OCI-LY1 (cell line): ENCODE results near the gene SEC14L1.

Source experiments
- H2AFZ ChIP-seq: fragments of 200-600 bp; sonication (generic), shearing (Covaris generic); 2 replicates; pipeline ENCODE4 v1.6.0; 2014; ENCODE audit warnings: antibody characterized with exemption, mild to moderate bottlenecking, low read length
- H3F3A ChIP-seq: fragments of 200-600 bp; sonication (generic), shearing (Covaris generic); 2 replicates; pipeline ENCODE4 v1.6.0; 2014; ENCODE audit warnings: mild to moderate bottlenecking, antibody characterized with exemption, low read length, moderate library complexity; ENCODE audit not compliant: insufficient read depth
- H3K27ac ChIP-seq: fragments of 200-600 bp; sonication (generic); 2 replicates; pipeline ENCODE4 v1.5.1; 2014; ENCODE audit warnings: low read length, mixed run types, mild to moderate bottlenecking, low read depth; ENCODE audit not compliant: poor library complexity, severe bottlenecking
- H3K27me3 ChIP-seq: fragments of 200-600 bp; sonication (generic); 2 replicates; pipeline ENCODE4 v1.6.0; 2014; ENCODE audit warnings: antibody characterized with exemption, mild to moderate bottlenecking, low read length, moderate library complexity; ENCODE audit not compliant: insufficient read depth
- H3K36me3 ChIP-seq: fragments of 200-600 bp; sonication (generic); 2 replicates; pipeline ENCODE4 v1.6.1; 2014; ENCODE audit warnings: mild to moderate bottlenecking, antibody characterized with exemption, low read length, moderate library complexity, mixed read lengths; ENCODE audit not compliant: insufficient read depth
- H3K4me1 ChIP-seq: fragments of 200-600 bp; sonication (generic); 2 replicates; pipeline ENCODE4 v1.5.1; 2014; ENCODE audit warnings: mild to moderate bottlenecking, low read length, moderate library complexity; ENCODE audit not compliant: insufficient read depth, severe bottlenecking
- H3K4me2 ChIP-seq: fragments of 200-600 bp; sonication (generic), shearing (Covaris generic); 2 replicates; pipeline ENCODE4 v1.6.1; 2014; ENCODE audit warnings: low read length
- H3K4me3 ChIP-seq: fragments of 200-600 bp; sonication (generic); 2 replicates; pipeline ENCODE4 v1.5.1; 2014; ENCODE audit warnings: low read length, low read depth, mild to moderate bottlenecking, mixed read lengths; ENCODE audit not compliant: poor library complexity, severe bottlenecking
- H3K79me2 ChIP-seq: fragments of 200-600 bp; shearing (Covaris generic); 2 replicates; pipeline ENCODE4 v1.6.1; 2016; ENCODE audit warnings: mixed run types, low read length, mixed read lengths; ENCODE audit not compliant: insufficient read depth
- H3K9ac ChIP-seq: fragments of 200-600 bp; sonication (generic), shearing (Covaris generic); 2 replicates; pipeline ENCODE4 v1.6.1; 2014; ENCODE audit warnings: mild to moderate bottlenecking, low read length, mixed read lengths
- H3K9me2 ChIP-seq: fragments of 200-600 bp; sonication (generic), shearing (Covaris generic); 2 replicates; pipeline ENCODE4 v1.6.1; 2014; ENCODE audit warnings: low read depth, mild to moderate bottlenecking, low read length, mixed read lengths
- H3K9me3 ChIP-seq: fragments of 200-600 bp; shearing (Covaris generic); 2 replicates; pipeline ENCODE4 v1.6.1; 2014; ENCODE audit warnings: low read length, mixed read lengths
- H4K20me1 ChIP-seq: fragments of 200-600 bp; sonication (generic), shearing (Covaris generic); 2 replicates; pipeline ENCODE4 v1.6.0; 2016; ENCODE audit warnings: mild to moderate bottlenecking, low read length; ENCODE audit not compliant: insufficient read depth
- CTCF ChIP-seq: fragments of 200-600 bp; sonication (generic), shearing (Covaris generic); IDR thresholded peaks from 2 replicates; pipeline ENCODE4 v1.5.1; 2017; ENCODE audit warnings: mild to moderate bottlenecking, antibody characterized with exemption, low read length, moderate library complexity, mixed read lengths
- EZH2 ChIP-seq: fragments of 200-600 bp; sonication (generic), shearing (Covaris generic); IDR thresholded peaks from 2 replicates; pipeline ENCODE4 v1.8.0; 2017; ENCODE audit warnings: borderline replicate concordance, mixed run types, mild to moderate bottlenecking, antibody characterized with exemption, low read length, moderate library complexity, mixed read lengths

SEC14L1 gene

GRCh38 chr17:77257596-77258458 is 117.1 kb downstream of the SEC14L1 start:
- H3K9ac ChIP-seq, result no peak overlapping the region
- H4K20me1 ChIP-seq, result no peaks in the 10 kb centered on the region
- H3F3A ChIP-seq, result no peaks in the 10 kb centered on the region
- no peaks in the 10 kb centered on the region for H3K4me1 ChIP-seq
- H3K79me2 ChIP-seq, result no peaks in the 10 kb centered on the region
- peaks cover 17% of the 10 kb centered on the region; the same call in 1 of the 2 replicates for H3K27me3 ChIP-seq
- TF ChIP-seq CTCF, result no peak
- no peak for TF ChIP-seq EZH2
- no peaks in the 10 kb centered on the region for H3K36me3 ChIP-seq
- no peak overlapping the region for H3K27ac ChIP-seq
- no peak overlapping the region for H2AFZ ChIP-seq
- H3K4me2 ChIP-seq, result no peak overlapping the region
- H3K9me2 ChIP-seq, result no peaks in the 10 kb centered on the region
- no peak overlapping the region for H3K4me3 ChIP-seq
- H3K9me3 ChIP-seq, result no peaks in the 10 kb centered on the region

- no peak overlapping the region for H2AFZ ChIP-seq
Observed at GRCh38 chr17:77258638-77259037, 117.9 kb downstream of the SEC14L1 start.

GRCh38 chr17:77264617-77265230 is 124.0 kb downstream of the SEC14L1 start:
- Histone ChIP-seq H3K4me2 (no peak overlapping the region), H3F3A (no peaks in the 10 kb centered on the region), H3K27ac (no peak overlapping the region), H3K79me2 (no peaks in the 10 kb centered on the region), H2AFZ (no peak overlapping the region), H3K27me3 (peaks cover 2% of the 10 kb centered on the region; the same call in 1 of the 2 replicates), H3K9me3 (no peaks in the 10 kb centered on the region), H3K9ac (no peak overlapping the region), H4K20me1 (no peaks in the 10 kb centered on the region), H3K4me1 (no peaks in the 10 kb centered on the region), H3K9me2 (no peaks in the 10 kb centered on the region), H3K36me3 (no peaks in the 10 kb centered on the region), H3K4me3 (no peak overlapping the region)
- TF ChIP-seq CTCF (no peak), EZH2 (no peak)

More at GRCh38 chr17:77258638-77259037, 117.9 kb downstream of the SEC14L1 start:
- Histone ChIP-seq H3K4me3 (no peak overlapping the region), H3K27ac (no peak overlapping the region), H3K9me3 (no peaks in the 10 kb centered on the region), H3K27me3 (peaks cover 17% of the 10 kb centered on the region; the same call in 1 of the 2 replicates), H3K79me2 (no peaks in the 10 kb centered on the region), H4K20me1 (no peaks in the 10 kb centered on the region), H3K9ac (no peak overlapping the region), H3K4me2 (no peak overlapping the region), H3K4me1 (no peaks in the 10 kb centered on the region), H3F3A (no peaks in the 10 kb centered on the region), H3K36me3 (no peaks in the 10 kb centered on the region), H3K9me2 (no peaks in the 10 kb centered on the region)
- TF ChIP-seq EZH2, result no peak
- peak; percentile 10; the same call in 1 of the 2 replicates for TF ChIP-seq CTCF
